Nephron progenitor cell (in vitro differentiated cells): ENCODE results near the gene CPED1.

Experiments
- DNase-seq: peaks from one replicate; pipeline ENCODE4 v3.0.0; 2021
- H3K27ac Mint-ChIP-seq: 2 replicates; pipeline ENCODE4 v1.8.0; 2021; ENCODE audit warnings: mild to moderate bottlenecking, moderate library complexity, mixed read lengths
- H3K27me3 Mint-ChIP-seq: 2 replicates; pipeline ENCODE4 v1.8.0; 2021; ENCODE audit warnings: mild to moderate bottlenecking, low read depth, mixed read lengths; ENCODE audit not compliant: poor library complexity
- H3K36me3 Mint-ChIP-seq: 2 replicates; pipeline ENCODE4 v1.8.0; 2021; ENCODE audit warnings: low read depth, mixed read lengths
- H3K4me1 Mint-ChIP-seq: 2 replicates; pipeline ENCODE4 v1.8.0; 2021; ENCODE audit warnings: mixed read lengths
- H3K4me3 Mint-ChIP-seq: 2 replicates; pipeline ENCODE4 v1.8.0; 2021; ENCODE audit warnings: mild to moderate bottlenecking, moderate library complexity, mixed read lengths
- H3K9me3 Mint-ChIP-seq: 2 replicates; pipeline ENCODE4 v1.8.0; 2021; ENCODE audit warnings: mild to moderate bottlenecking, moderate library complexity, mixed read lengths
- CTCF ChIP-seq: fragments of 200-600 bp; sonication (generic); IDR thresholded peaks from 2 replicates; pipeline ENCODE4 v1.5.0; 2021; ENCODE audit warnings: antibody characterized with exemption

Gene CPED1

DNA sequence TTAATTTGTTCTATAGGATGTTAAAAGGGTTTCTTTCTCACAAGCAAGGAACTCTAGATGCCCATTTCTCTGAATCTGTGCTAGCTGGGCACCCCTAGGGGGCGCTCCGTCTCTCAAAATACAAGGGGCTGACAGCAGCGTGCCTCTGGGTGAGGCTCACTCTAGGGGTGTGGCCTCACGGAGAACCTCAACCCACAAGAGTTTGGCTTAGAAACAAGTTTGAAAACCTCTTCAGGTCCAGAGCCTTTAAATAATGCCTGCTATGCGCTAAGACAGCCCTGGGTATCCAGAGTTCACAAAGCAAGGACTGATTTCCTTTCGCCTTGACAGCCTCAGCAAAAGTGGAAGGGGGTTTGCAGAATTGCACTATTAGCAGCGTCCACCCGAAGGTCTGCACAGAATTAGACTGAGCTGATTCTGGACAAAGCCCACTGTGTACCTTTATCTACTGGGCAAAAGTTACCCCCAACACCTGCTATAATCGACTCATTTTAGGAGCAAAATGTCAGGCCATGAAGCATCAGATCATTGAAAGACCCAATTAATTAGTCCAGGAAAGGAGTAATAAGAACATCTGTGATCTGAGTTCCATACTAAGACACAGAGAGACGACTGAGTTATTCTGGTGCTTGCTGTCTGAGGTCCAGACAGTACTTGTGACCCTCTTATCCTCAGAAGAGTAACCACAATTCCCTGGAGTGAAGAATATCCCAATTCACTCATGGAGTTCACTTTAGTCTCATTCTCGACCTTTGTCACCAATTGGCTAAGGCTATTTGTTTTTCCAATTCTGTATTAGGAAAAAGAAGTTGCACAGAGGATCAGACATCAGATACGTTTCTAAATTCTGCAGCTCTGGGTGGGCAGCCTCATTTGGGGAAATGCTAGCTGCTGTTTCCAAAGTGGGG, 574 bp upstream of the CPED1 start:
- H3K27ac Mint-ChIP-seq, result no peak overlapping the region
- H3K4me1 Mint-ChIP-seq, result peaks cover 24% of the 10 kb centered on the region

GRCh38 chr7:120989257-120990220, 1.0 kb downstream of the CPED1 start:
- Mint-ChIP-seq H3K4me1 (peaks cover 24% of the 10 kb centered on the region), H3K36me3 (no peaks in the 10 kb centered on the region), H3K9me3 (no peaks in the 10 kb centered on the region), H3K27me3 (peaks cover 24% of the 10 kb centered on the region), H3K4me3 (peak overlapping the region; percentile 83), H3K27ac (no peak overlapping the region)
- DNase-seq, result peak; percentile 12
- no peak for TF ChIP-seq CTCF

More for the DNA sequence above, 574 bp upstream of the CPED1 start:
- Mint-ChIP-seq H3K4me3 (peak overlapping the region; percentile 83), H3K27me3 (peaks cover 21% of the 10 kb centered on the region), H3K9me3 (no peaks in the 10 kb centered on the region), H3K36me3 (no peaks in the 10 kb centered on the region)
- TF ChIP-seq CTCF, result peak; percentile 96
- DNase-seq, result peak; percentile 84

- no peak for DNase-seq
- TF ChIP-seq CTCF, result no peak
- Mint-ChIP-seq H3K36me3 (no peaks in the 10 kb centered on the region), H3K4me3 (no peak overlapping the region), H3K27me3 (peaks cover 31% of the 10 kb centered on the region), H3K9me3 (no peaks in the 10 kb centered on the region), H3K4me1 (peaks cover 24% of the 10 kb centered on the region), H3K27ac (no peak overlapping the region)
Measured at GRCh38 chr7:120990468-120991118, 2.1 kb downstream of the CPED1 start.

- TF ChIP-seq CTCF, result no peak
- H3K9me3 Mint-ChIP-seq, result no peaks in the 10 kb centered on the region
- H3K36me3 Mint-ChIP-seq, result no peaks in the 10 kb centered on the region
- H3K4me3 Mint-ChIP-seq, result no peak overlapping the region
- peaks cover 24% of the 10 kb centered on the region for H3K4me1 Mint-ChIP-seq
- no peak overlapping the region for H3K27ac Mint-ChIP-seq
- no peak for DNase-seq
- peaks cover 32% of the 10 kb centered on the region for H3K27me3 Mint-ChIP-seq
Measured at GRCh38 chr7:120991161-120991560, 2.6 kb downstream of the CPED1 start.

GRCh38 chr7:120991581-120991980, 3.1 kb downstream of the CPED1 start:
- H3K27me3 Mint-ChIP-seq, result peaks cover 36% of the 10 kb centered on the region
- peaks cover 24% of the 10 kb centered on the region for H3K4me1 Mint-ChIP-seq
- no peak for DNase-seq
- no peak for TF ChIP-seq CTCF
- H3K27ac Mint-ChIP-seq, result no peak overlapping the region
- H3K36me3 Mint-ChIP-seq, result no peaks in the 10 kb centered on the region
- no peaks in the 10 kb centered on the region for H3K9me3 Mint-ChIP-seq
- H3K4me3 Mint-ChIP-seq, result no peak overlapping the region
